ENCODE data around the gene TMEM51.

Gene TMEM51

DNA sequence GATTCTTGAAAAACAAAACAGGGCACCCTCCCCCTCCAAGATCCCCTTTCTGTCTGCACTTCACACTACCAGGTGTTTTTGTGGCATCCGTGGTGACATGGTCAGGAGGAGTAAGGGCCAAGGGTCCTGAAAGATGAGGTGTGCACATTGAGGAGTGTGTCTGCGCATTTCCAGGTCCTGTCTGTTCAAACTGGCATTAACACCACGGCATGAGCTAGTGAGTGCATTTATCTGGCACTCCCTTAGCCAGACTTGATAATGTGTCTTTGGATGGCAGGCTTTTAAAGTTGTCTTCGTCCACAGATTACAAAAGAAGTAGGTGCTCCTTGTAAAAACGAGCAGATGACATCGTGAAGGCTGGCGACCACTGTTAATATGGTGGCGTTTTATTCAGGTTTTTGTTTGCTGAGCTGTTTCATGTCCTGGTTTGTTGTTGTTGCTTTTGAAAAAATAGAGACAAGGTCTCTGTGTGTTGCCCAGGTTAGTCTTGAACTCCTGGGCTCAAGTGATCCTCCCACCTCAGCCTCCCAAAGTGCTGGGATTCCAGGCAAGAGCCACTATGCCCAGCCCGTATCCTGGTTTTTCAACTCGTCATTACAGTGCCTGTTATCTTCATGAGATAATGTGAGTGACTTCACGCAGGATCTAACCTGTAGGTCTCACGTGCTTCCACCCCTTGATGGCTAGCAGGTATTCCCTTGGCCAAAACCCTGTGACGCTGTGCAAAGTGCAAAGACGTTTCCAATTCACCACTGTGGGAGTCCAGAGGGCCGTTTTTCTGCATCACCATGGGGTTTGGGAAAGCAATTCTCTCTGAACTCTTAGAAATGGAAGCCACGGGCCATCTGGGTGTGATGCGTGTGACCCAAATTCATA lies 4.2 kb downstream of the TMEM51 start:
- no peak overlapping the region for H3K4me3 ChIP-seq (ENCODE audit: low read length)
- H3K9me3 ChIP-seq (ENCODE audit: control insufficient read depth, low read depth, low read length): no peaks in the 10 kb centered on the region
- H3K9ac ChIP-seq (ENCODE audit: low read length): no peak overlapping the region
- no peaks in the 10 kb centered on the region for H3K36me3 ChIP-seq (ENCODE audit: control insufficient read depth, low read depth, low read length)
- peaks cover 14% of the 10 kb centered on the region for H3K4me1 ChIP-seq (ENCODE audit: control insufficient read depth, low read depth, low read length)
- H3K27ac ChIP-seq (ENCODE audit: low read length): no peak overlapping the region
- peaks cover 9% of the 10 kb centered on the region for H3K27me3 ChIP-seq (ENCODE audit: control insufficient read depth, insufficient read depth, low read length)

DNA sequence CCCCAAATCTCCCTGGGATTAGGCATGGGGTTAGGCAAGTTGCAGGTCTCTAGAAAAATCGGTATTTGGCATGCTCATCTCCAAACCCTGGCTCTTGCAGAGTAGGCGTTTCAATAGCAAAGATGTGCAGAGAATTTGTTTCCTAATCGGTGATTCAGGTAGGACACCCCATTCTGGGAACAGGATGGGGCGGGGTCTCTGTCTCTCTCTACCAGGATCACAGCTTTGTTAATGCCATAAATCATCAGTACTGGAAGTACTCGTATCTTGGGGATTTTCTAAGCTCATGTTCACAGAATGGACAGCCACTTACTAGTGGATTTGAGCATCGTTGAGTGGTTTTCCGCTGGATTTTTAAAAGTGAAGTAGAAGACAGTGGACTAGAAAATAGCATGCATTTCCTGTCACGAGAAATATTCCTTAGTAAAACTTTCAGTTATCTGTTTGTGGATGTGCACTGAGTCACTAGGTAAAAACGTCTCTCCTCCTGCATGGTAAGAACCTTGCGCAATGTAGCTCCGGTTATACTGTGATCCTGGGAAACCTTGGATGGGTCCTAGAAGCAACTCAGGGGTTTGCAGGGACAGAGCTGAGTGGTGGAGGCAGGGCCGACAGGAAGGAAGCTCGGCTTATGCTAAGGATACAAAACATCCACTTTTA lies 5.1 kb downstream of the TMEM51 start:
- peaks cover 5% of the 10 kb centered on the region for H3K27me3 ChIP-seq (ENCODE audit: control insufficient read depth, insufficient read depth, low read length)
- no peak overlapping the region for H3K4me3 ChIP-seq (ENCODE audit: low read length)

DNA sequence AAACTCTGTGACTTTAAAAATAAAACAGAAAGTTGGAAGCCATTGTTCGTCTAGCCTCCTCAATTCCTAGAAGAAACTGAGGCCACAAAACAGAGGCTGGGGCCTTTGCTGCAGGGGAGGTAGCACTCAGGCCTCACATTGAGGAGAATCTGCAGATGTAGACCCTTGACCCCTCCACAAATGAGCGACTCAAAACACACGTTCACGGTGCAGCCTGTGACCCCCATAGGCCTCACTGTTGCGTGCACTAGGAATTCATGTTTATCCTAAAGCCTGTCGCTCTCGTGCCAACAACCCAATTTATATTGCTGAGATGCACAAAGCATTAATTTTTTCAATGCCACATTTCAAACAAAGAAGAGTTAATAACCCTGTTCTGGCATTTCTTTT lies 5.6 kb downstream of the TMEM51 start:
- H3K36me3 ChIP-seq (ENCODE audit: control insufficient read depth, low read depth, low read length): no peaks in the 10 kb centered on the region
- no peaks in the 10 kb centered on the region for H3K9me3 ChIP-seq (ENCODE audit: control insufficient read depth, low read depth, low read length)
- peaks cover 14% of the 10 kb centered on the region for H3K4me1 ChIP-seq (ENCODE audit: control insufficient read depth, low read depth, low read length)
- H3K27me3 ChIP-seq (ENCODE audit: control insufficient read depth, insufficient read depth, low read length): peaks cover 3% of the 10 kb centered on the region
- no peak overlapping the region for H3K27ac ChIP-seq (ENCODE audit: low read length)
- H3K4me3 ChIP-seq (ENCODE audit: low read length): no peak overlapping the region
- H3K9ac ChIP-seq (ENCODE audit: low read length): no peak overlapping the region

More for the DNA sequence above, 5.1 kb downstream of the TMEM51 start:
- H3K27ac ChIP-seq (ENCODE audit: low read length): no peak overlapping the region
- H3K9ac ChIP-seq (ENCODE audit: low read length): no peak overlapping the region
- H3K36me3 ChIP-seq (ENCODE audit: control insufficient read depth, low read depth, low read length): no peaks in the 10 kb centered on the region
- peaks cover 14% of the 10 kb centered on the region for H3K4me1 ChIP-seq (ENCODE audit: control insufficient read depth, low read depth, low read length)
- H3K9me3 ChIP-seq (ENCODE audit: control insufficient read depth, low read depth, low read length): no peaks in the 10 kb centered on the region

DNA sequence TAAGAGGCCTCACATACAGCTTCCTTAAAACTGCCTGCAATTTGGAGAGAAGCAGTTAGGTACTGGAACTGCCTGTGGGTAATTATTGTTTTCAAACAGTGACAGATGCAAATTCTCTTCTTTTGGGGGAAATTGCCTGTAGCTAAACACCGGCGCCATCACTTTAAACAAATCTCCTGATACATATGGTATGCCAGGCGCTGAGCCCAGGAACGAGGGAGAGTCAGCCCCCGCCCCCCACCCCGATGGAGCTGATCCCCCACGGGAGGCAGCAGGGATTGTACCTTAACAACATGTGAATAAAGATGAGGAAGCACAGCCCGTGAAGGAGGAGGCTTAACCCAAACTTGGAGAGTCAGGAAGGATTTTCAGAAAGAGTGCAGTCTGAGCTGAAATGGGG lies 7.1 kb downstream of the TMEM51 start:
- Histone ChIP-seq H3K4me1 (ENCODE audit: control insufficient read depth, low read depth, low read length) (peaks cover 12% of the 10 kb centered on the region), H3K27ac (ENCODE audit: low read length) (no peak overlapping the region), H3K9ac (ENCODE audit: low read length) (no peak overlapping the region), H3K27me3 (ENCODE audit: control insufficient read depth, insufficient read depth, low read length) (no peaks in the 10 kb centered on the region), H3K9me3 (ENCODE audit: control insufficient read depth, low read depth, low read length) (no peaks in the 10 kb centered on the region), H3K36me3 (ENCODE audit: control insufficient read depth, low read depth, low read length) (no peaks in the 10 kb centered on the region), H3K4me3 (ENCODE audit: low read length) (no peak overlapping the region)

DNA sequence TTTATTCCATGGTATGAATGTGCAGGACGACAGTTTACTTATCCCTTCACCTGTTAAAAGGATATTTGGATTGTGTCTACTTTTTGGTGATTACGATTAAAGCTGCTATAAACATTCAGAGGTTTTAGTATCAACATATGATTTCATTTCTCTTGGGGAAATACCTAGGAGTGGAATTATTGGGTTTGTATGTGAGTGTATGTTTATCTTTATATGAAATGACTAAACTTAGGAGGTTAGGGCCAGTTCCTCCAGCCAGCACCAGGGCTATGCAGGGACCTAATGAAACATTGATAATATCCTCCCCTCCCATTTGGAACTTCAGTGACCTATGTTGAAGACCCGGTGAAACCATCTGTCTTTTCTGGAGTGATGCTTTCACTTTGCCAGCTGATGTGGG lies 13.8 kb downstream of the TMEM51 start:
- H3K27me3 ChIP-seq (ENCODE audit: control insufficient read depth, insufficient read depth, low read length): no peaks in the 10 kb centered on the region
- no peak overlapping the region for H3K9ac ChIP-seq (ENCODE audit: low read length)
- H3K4me3 ChIP-seq (ENCODE audit: low read length): no peak overlapping the region
- H3K4me1 ChIP-seq (ENCODE audit: control insufficient read depth, low read depth, low read length): no peaks in the 10 kb centered on the region
- no peaks in the 10 kb centered on the region for H3K36me3 ChIP-seq (ENCODE audit: control insufficient read depth, low read depth, low read length)
- no peaks in the 10 kb centered on the region for H3K9me3 ChIP-seq (ENCODE audit: control insufficient read depth, low read depth, low read length)
- H3K27ac ChIP-seq (ENCODE audit: low read length): no peak overlapping the region

DNA sequence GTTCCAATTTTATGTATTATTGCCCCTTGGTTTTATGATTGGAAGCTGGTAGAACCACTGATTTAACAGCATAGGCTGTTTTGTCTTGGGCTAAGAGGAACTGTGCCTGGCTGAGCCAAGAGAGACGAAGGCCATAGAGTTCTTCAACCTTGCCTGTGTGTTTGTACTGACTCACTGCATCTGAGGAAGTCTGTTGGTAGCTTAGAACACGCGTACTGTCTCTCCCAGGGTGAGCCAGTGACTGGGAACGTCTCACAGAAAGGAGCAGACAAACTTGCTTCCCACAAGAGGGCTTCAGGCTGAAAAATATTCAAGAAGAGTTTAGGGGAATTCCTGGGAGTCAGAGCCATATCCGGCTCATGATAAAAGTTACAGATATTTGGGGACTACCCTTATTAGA lies 14.9 kb downstream of the TMEM51 start:
- no peaks in the 10 kb centered on the region for H3K4me1 ChIP-seq (ENCODE audit: control insufficient read depth, low read depth, low read length)
- no peaks in the 10 kb centered on the region for H3K27me3 ChIP-seq (ENCODE audit: control insufficient read depth, insufficient read depth, low read length)
- no peaks in the 10 kb centered on the region for H3K9me3 ChIP-seq (ENCODE audit: control insufficient read depth, low read depth, low read length)
- no peak overlapping the region for H3K27ac ChIP-seq (ENCODE audit: low read length)
- no peaks in the 10 kb centered on the region for H3K36me3 ChIP-seq (ENCODE audit: control insufficient read depth, low read depth, low read length)
- H3K4me3 ChIP-seq (ENCODE audit: low read length): no peak overlapping the region
- H3K9ac ChIP-seq (ENCODE audit: low read length): no peak overlapping the region

DNA sequence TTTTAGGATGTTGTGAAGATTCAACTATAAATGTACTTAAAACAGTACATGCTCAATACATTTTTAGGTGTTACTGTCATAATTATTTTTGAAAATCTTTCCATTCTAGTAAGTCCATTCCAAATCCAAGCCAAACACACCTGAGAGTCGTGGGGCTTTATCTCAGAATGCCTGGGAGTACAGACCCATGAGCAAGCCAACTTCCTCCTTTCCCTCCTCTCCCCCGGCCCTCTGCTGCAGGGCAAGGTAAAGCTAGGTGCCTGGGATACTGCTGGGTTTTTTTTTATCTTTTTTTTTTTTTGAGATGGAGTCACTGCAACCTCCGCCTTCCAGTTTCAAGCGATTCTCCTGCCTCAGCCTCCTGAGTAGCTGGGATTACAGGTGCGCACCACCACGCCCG lies 16.5 kb downstream of the TMEM51 start:
- no peaks in the 10 kb centered on the region for H3K4me1 ChIP-seq (ENCODE audit: control insufficient read depth, low read depth, low read length)
- no peak overlapping the region for H3K4me3 ChIP-seq (ENCODE audit: low read length)
- H3K9ac ChIP-seq (ENCODE audit: low read length): no peak overlapping the region
- H3K27me3 ChIP-seq (ENCODE audit: control insufficient read depth, insufficient read depth, low read length): no peaks in the 10 kb centered on the region
- no peaks in the 10 kb centered on the region for H3K9me3 ChIP-seq (ENCODE audit: control insufficient read depth, low read depth, low read length)
- H3K36me3 ChIP-seq (ENCODE audit: control insufficient read depth, low read depth, low read length): no peaks in the 10 kb centered on the region
- H3K27ac ChIP-seq (ENCODE audit: low read length): no peak overlapping the region

DNA sequence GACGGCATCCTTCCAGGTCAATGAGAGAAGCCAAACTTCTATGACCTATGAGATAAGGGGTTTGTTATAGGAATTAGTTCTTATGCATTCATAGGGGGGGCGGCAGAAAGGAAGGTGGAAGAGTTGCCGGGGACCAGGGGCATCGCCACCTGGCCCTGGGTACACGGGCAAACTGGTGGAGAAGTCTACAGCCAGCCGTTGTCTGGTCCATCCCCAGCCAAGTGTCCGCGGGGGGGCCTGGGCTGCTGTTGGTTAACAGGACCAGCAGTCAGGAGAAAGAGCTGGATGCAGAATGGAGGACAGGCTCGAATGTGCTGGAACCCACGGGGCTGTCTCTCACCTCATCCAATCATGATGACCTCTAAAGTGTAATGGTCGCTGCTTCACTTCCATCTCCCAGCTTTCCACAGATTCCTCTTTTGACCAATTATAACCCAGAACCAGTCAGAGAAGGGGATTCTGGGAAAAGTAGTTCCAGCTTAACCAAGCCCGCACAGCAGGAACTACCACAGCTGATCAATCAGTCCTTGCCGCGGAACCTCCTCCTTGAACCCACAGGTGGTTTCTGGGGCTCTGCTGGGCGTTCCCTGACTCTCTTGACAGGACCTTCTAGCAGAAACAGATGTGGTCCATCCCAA lies 17.8 kb downstream of the TMEM51 start:
- H3K36me3 ChIP-seq (ENCODE audit: control insufficient read depth, low read depth, low read length): no peaks in the 10 kb centered on the region
- H3K4me3 ChIP-seq (ENCODE audit: low read length): no peak overlapping the region
- H3K27ac ChIP-seq (ENCODE audit: low read length): no peak overlapping the region
- no peaks in the 10 kb centered on the region for H3K4me1 ChIP-seq (ENCODE audit: control insufficient read depth, low read depth, low read length)
- H3K9me3 ChIP-seq (ENCODE audit: control insufficient read depth, low read depth, low read length): no peaks in the 10 kb centered on the region
- no peaks in the 10 kb centered on the region for H3K27me3 ChIP-seq (ENCODE audit: control insufficient read depth, insufficient read depth, low read length)
- H3K9ac ChIP-seq (ENCODE audit: low read length): no peak overlapping the region

DNA sequence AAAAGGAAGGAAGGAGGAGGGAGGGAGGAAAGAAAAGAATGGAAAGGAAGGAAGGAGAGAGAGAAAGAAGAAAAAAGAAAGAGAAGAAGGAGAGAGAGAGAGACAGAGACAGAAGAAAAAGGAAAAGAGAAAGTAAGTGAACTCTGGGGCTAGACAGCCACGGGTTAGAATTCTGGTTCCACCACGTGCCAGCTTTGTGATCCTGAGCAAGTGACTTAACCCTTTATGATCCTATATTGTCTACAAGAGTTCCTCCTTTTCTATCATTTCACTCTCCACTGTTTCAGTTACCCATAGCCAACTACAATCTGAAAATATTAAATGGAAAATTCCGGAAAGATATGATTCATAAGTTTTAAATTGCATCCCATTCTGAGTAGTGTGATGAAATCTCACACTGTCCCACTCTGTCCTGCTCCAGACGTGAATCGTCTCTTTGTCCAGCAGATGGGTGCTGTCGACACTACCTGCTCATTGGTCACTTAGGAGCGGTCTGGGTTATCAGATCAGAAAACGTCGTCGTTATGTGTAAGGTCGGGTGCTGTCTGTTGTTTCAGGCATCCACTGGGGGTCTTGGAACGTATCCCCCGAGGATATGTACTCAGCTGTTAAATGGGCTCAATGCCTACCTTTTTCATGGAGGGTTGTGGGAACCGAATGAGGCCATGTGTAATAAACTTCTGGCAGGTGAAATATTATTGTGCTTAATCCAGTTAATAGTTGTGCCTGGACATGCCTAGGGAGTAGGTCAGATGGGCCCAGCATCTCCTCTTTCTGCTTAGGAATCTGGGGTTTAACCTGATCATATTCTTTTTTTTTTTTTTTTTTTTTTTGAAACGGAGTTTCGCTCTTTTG lies 19.1 kb downstream of the TMEM51 start:
- no peak overlapping the region for H3K9ac ChIP-seq (ENCODE audit: low read length)
- no peak overlapping the region for H3K4me3 ChIP-seq (ENCODE audit: low read length)
- H3K36me3 ChIP-seq (ENCODE audit: control insufficient read depth, low read depth, low read length): no peaks in the 10 kb centered on the region
- H3K27ac ChIP-seq (ENCODE audit: low read length): no peak overlapping the region
- no peaks in the 10 kb centered on the region for H3K27me3 ChIP-seq (ENCODE audit: control insufficient read depth, insufficient read depth, low read length)
- H3K9me3 ChIP-seq (ENCODE audit: control insufficient read depth, low read depth, low read length): no peaks in the 10 kb centered on the region
- H3K4me1 ChIP-seq (ENCODE audit: control insufficient read depth, low read depth, low read length): no peaks in the 10 kb centered on the region

DNA sequence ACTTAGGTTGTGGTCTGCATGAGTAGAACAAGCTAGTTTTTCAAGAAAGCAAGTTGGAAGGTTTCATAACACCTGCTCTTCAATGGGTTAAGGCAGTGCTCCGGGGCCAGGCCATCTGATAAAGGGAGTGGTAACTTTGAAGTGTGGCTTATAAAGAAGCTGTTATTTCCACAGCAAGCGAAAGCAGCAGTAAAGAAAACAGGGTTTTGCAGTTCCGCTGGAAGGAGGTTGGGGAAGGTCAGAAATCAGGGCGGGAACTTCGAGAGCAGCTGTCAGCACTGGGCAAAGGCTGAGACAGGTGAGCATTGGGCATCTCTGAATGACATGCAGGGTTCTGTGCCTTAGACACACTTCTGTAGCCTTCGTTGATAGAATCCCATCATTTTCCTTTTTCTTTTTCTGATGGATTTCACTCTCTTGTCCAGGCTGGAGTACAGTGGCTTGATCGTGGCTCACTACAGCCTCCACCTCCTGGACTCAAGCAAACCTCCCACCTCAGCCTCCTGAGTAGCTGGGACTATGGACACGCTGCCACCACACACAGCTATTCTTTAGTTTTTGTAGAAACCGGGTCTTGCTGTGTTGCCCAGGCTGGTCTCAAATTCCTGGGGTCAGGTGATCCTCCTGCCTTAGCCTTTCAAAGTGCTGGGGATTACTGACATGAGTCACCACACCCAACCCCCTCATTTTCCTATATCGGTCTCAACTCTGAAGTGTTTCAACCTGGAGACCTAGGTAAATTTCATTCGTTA lies 20.5 kb downstream of the TMEM51 start:
- H3K36me3 ChIP-seq (ENCODE audit: control insufficient read depth, low read depth, low read length): no peaks in the 10 kb centered on the region
- H3K27ac ChIP-seq (ENCODE audit: low read length): no peak overlapping the region
- no peak overlapping the region for H3K9ac ChIP-seq (ENCODE audit: low read length)
- no peak overlapping the region for H3K4me3 ChIP-seq (ENCODE audit: low read length)
- no peaks in the 10 kb centered on the region for H3K27me3 ChIP-seq (ENCODE audit: control insufficient read depth, insufficient read depth, low read length)
- H3K9me3 ChIP-seq (ENCODE audit: control insufficient read depth, low read depth, low read length): no peaks in the 10 kb centered on the region
- peaks cover 4% of the 10 kb centered on the region for H3K4me1 ChIP-seq (ENCODE audit: control insufficient read depth, low read depth, low read length)

All from iPS-18a (cell line).